ENCODE measurements around the gene CACNA1S.

The CACNA1S gene

GRCh38 chr1:201111672-201112071 is 554 bp downstream of the CACNA1S start:
- Mint-ChIP-seq H3K4me1 (peaks cover 8% of the 10 kb centered on the region), H3K36me3 (no peaks in the 10 kb centered on the region), H3K4me3 (no peak overlapping the region), H3K27ac (peak overlapping the region; percentile 8), H3K27me3 (no peaks in the 10 kb centered on the region), H3K9me3 (no peaks in the 10 kb centered on the region)

GRCh38 chr1:201111156-201111555 is 1.1 kb downstream of the CACNA1S start:
- H3K36me3 Mint-ChIP-seq, result no peaks in the 10 kb centered on the region
- peaks cover 7% of the 10 kb centered on the region for H3K4me1 Mint-ChIP-seq
- no peak overlapping the region for H3K4me3 Mint-ChIP-seq
- no peaks in the 10 kb centered on the region for H3K9me3 Mint-ChIP-seq
- H3K27me3 Mint-ChIP-seq, result no peaks in the 10 kb centered on the region
- peak overlapping the region; percentile 8 for H3K27ac Mint-ChIP-seq

GRCh38 chr1:201110616-201111015 is 1.6 kb downstream of the CACNA1S start:
- Mint-ChIP-seq H3K4me1 (peaks cover 2% of the 10 kb centered on the region), H3K27me3 (no peaks in the 10 kb centered on the region), H3K27ac (no peak overlapping the region), H3K9me3 (no peaks in the 10 kb centered on the region), H3K4me3 (no peak overlapping the region), H3K36me3 (no peaks in the 10 kb centered on the region)

- Mint-ChIP-seq H3K9me3 (no peaks in the 10 kb centered on the region), H3K27ac (no peak overlapping the region), H3K27me3 (no peaks in the 10 kb centered on the region)
These were observed 2.1 kb downstream of the CACNA1S start for GRCh38 chr1:201110138-201110537.

GRCh38 chr1:201109651-201110050 is 2.6 kb downstream of the CACNA1S start:
- Mint-ChIP-seq H3K27me3 (no peaks in the 10 kb centered on the region), H3K36me3 (no peaks in the 10 kb centered on the region), H3K4me1 (no peaks in the 10 kb centered on the region), H3K4me3 (no peak overlapping the region), H3K9me3 (no peaks in the 10 kb centered on the region), H3K27ac (no peak overlapping the region)

More at GRCh38 chr1:201110138-201110537, 2.1 kb downstream of the CACNA1S start:
- Mint-ChIP-seq H3K4me3 (no peak overlapping the region), H3K4me1 (no peaks in the 10 kb centered on the region), H3K36me3 (no peaks in the 10 kb centered on the region)

GRCh38 chr1:201108614-201109013 is 3.6 kb downstream of the CACNA1S start:
- Mint-ChIP-seq H3K4me1 (no peaks in the 10 kb centered on the region), H3K27me3 (no peaks in the 10 kb centered on the region), H3K36me3 (no peaks in the 10 kb centered on the region), H3K4me3 (no peak overlapping the region), H3K9me3 (no peaks in the 10 kb centered on the region), H3K27ac (no peak overlapping the region)

GRCh38 chr1:201105688-201106087 is 6.5 kb downstream of the CACNA1S start:
- no peaks in the 10 kb centered on the region for H3K4me1 Mint-ChIP-seq
- H3K36me3 Mint-ChIP-seq, result no peaks in the 10 kb centered on the region
- no peak overlapping the region for H3K4me3 Mint-ChIP-seq
- no peaks in the 10 kb centered on the region for H3K27me3 Mint-ChIP-seq
- no peaks in the 10 kb centered on the region for H3K9me3 Mint-ChIP-seq
- no peak overlapping the region for H3K27ac Mint-ChIP-seq

- no peaks in the 10 kb centered on the region for H3K36me3 Mint-ChIP-seq
- H3K27me3 Mint-ChIP-seq, result no peaks in the 10 kb centered on the region
- no peaks in the 10 kb centered on the region for H3K4me1 Mint-ChIP-seq
- H3K27ac Mint-ChIP-seq, result no peak overlapping the region
- no peaks in the 10 kb centered on the region for H3K9me3 Mint-ChIP-seq
- no peak overlapping the region for H3K4me3 Mint-ChIP-seq
These were observed 8.1 kb downstream of the CACNA1S start for GRCh38 chr1:201104141-201104540.

- H3K27me3 Mint-ChIP-seq, result no peaks in the 10 kb centered on the region
- H3K9me3 Mint-ChIP-seq, result no peaks in the 10 kb centered on the region
- H3K4me3 Mint-ChIP-seq, result no peak overlapping the region
- H3K4me1 Mint-ChIP-seq, result no peaks in the 10 kb centered on the region
- H3K36me3 Mint-ChIP-seq, result no peaks in the 10 kb centered on the region
- H3K27ac Mint-ChIP-seq, result no peak overlapping the region
These were observed 8.6 kb downstream of the CACNA1S start for GRCh38 chr1:201103666-201104065.

- Mint-ChIP-seq H3K36me3 (no peaks in the 10 kb centered on the region), H3K27me3 (no peaks in the 10 kb centered on the region), H3K4me1 (no peaks in the 10 kb centered on the region), H3K4me3 (no peak overlapping the region), H3K9me3 (no peaks in the 10 kb centered on the region), H3K27ac (no peak overlapping the region)
These were observed 11.9 kb downstream of the CACNA1S start for GRCh38 chr1:201100169-201100930.

- no peak overlapping the region for H3K27ac Mint-ChIP-seq
- H3K4me1 Mint-ChIP-seq, result no peaks in the 10 kb centered on the region
- no peaks in the 10 kb centered on the region for H3K9me3 Mint-ChIP-seq
- no peaks in the 10 kb centered on the region for H3K36me3 Mint-ChIP-seq
- no peaks in the 10 kb centered on the region for H3K27me3 Mint-ChIP-seq
- no peak overlapping the region for H3K4me3 Mint-ChIP-seq
These were observed 13.1 kb downstream of the CACNA1S start for GRCh38 chr1:201098992-201099677.

GRCh38 chr1:201096977-201097856 is 15.0 kb downstream of the CACNA1S start:
- H3K4me1 Mint-ChIP-seq, result no peaks in the 10 kb centered on the region
- no peak overlapping the region for H3K27ac Mint-ChIP-seq
- H3K36me3 Mint-ChIP-seq, result no peaks in the 10 kb centered on the region
- H3K9me3 Mint-ChIP-seq, result no peaks in the 10 kb centered on the region
- H3K27me3 Mint-ChIP-seq, result no peaks in the 10 kb centered on the region
- H3K4me3 Mint-ChIP-seq, result no peak overlapping the region

GRCh38 chr1:201096041-201096461 is 16.2 kb downstream of the CACNA1S start:
- no peaks in the 10 kb centered on the region for H3K36me3 Mint-ChIP-seq
- no peak overlapping the region for H3K27ac Mint-ChIP-seq
- H3K27me3 Mint-ChIP-seq, result no peaks in the 10 kb centered on the region
- H3K4me1 Mint-ChIP-seq, result no peaks in the 10 kb centered on the region
- no peaks in the 10 kb centered on the region for H3K9me3 Mint-ChIP-seq
- H3K4me3 Mint-ChIP-seq, result no peak overlapping the region

- no peak overlapping the region for H3K27ac Mint-ChIP-seq
- no peaks in the 10 kb centered on the region for H3K27me3 Mint-ChIP-seq
- H3K4me1 Mint-ChIP-seq, result no peaks in the 10 kb centered on the region
- no peak overlapping the region for H3K4me3 Mint-ChIP-seq
- no peaks in the 10 kb centered on the region for H3K36me3 Mint-ChIP-seq
- H3K9me3 Mint-ChIP-seq, result no peaks in the 10 kb centered on the region
These were observed 16.6 kb downstream of the CACNA1S start for GRCh38 chr1:201095581-201095980.

- Mint-ChIP-seq H3K4me3 (no peak overlapping the region), H3K9me3 (no peaks in the 10 kb centered on the region), H3K36me3 (no peaks in the 10 kb centered on the region), H3K27ac (no peak overlapping the region), H3K27me3 (no peaks in the 10 kb centered on the region), H3K4me1 (no peaks in the 10 kb centered on the region)
These were observed 17.4 kb downstream of the CACNA1S start for GRCh38 chr1:201094832-201095231.

- Mint-ChIP-seq H3K4me3 (no peak overlapping the region), H3K9me3 (no peaks in the 10 kb centered on the region), H3K27ac (no peak overlapping the region), H3K36me3 (no peaks in the 10 kb centered on the region), H3K27me3 (no peaks in the 10 kb centered on the region), H3K4me1 (no peaks in the 10 kb centered on the region)
These were observed 18.3 kb downstream of the CACNA1S start for GRCh38 chr1:201093962-201094361.
